NB4 (cell line): ENCODE data around the gene CLDND1.

Experiments used
- DNase-seq: peaks from one replicate; pipeline ENCODE4 v3.0.0; 2010; ENCODE audit warnings: low read depth
- H3K4me3 ChIP-seq: one replicate; pipeline ENCODE4 v1.5.1; 2011; ENCODE audit warnings: mild to moderate bottlenecking, low read depth, low read length, moderate library complexity
- MYC ChIP-seq: IDR thresholded peaks from 2 replicates; pipeline ENCODE4 v1.6.1; 2011; ENCODE audit warnings: low read depth, low read length
- POLR2A ChIP-seq: IDR thresholded peaks from 2 replicates; pipeline ENCODE4 v1.6.1; 2011; ENCODE audit warnings: mild to moderate bottlenecking; ENCODE audit not compliant: insufficient read length; ENCODE audit errors: extremely low read depth
- TF ChIP-seq, protein P1 (sequence below): IDR thresholded peaks from one replicate; pipeline ENCODE4 v1.5.1; 2012; ENCODE audit warnings: low read depth, low read length
- TF ChIP-seq, protein P2 (sequence below): IDR thresholded peaks from 2 replicates; pipeline ENCODE4 v1.6.1; 2011; ENCODE audit warnings: low read depth, low read length

Gene CLDND1

DNA sequence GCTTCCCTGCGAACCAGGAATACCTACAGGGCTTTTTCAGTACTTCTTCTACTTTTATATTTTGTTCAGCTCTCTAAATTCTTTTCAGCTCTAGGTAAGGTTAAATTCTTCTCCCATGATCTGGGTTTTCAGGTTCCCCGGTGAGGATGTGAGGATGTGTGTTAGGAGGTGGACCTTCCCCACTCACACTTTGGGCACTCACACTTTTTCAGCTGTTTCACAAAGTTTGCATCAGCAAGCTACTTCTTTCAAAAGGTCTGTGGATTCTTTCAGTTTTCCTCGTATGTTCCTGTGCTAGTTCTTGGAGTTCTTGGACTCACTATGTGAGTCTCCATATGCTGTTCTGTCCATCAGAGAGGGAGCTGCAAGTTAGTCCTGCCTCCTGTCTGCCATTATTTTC lies 39.1 kb downstream of the CLDND1 start:
- TF ChIP-seq, protein P1, sequence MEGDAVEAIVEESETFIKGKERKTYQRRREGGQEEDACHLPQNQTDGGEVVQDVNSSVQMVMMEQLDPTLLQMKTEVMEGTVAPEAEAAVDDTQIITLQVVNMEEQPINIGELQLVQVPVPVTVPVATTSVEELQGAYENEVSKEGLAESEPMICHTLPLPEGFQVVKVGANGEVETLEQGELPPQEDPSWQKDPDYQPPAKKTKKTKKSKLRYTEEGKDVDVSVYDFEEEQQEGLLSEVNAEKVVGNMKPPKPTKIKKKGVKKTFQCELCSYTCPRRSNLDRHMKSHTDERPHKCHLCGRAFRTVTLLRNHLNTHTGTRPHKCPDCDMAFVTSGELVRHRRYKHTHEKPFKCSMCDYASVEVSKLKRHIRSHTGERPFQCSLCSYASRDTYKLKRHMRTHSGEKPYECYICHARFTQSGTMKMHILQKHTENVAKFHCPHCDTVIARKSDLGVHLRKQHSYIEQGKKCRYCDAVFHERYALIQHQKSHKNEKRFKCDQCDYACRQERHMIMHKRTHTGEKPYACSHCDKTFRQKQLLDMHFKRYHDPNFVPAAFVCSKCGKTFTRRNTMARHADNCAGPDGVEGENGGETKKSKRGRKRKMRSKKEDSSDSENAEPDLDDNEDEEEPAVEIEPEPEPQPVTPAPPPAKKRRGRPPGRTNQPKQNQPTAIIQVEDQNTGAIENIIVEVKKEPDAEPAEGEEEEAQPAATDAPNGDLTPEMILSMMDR = no peak
- no peak for DNase-seq
- H3K4me3 ChIP-seq = no peak overlapping the region

DNA sequence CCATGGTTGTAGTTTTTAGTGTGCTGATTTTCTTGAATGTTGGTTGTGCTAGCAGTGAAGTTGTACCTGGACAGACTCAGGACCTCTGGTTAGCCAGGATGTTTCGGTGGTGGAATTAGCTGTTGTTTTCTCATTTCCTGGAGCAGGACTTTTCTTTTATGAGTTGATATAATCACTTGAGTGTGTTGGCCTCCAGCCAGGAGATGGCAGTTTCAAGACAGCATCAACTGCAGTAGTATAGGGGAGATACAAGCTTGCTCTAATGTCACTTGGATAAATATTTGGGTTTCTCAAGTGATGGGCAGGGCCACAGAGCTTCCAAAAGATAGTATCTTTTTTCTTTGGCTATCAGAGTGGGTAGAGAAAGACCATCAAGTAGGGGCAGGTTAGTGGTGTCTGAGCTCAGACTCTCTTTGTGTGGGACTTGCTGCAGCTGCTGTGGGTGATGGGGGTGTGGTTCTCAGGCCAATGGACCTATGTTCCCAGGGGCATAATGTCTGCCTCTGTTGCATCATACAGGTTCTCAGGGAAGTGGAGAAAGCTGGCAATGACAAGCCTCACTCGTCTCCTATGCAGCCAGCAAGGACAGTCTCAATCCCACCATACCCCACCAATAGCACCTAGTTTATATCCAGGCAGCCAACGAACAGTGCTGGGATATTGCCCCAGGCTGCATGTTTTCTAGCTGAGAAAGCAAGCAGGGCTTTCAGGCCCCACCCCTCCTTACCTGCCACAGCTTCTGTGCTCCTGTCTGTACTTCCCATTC lies 39.8 kb downstream of the CLDND1 start:
- DNase-seq = peak; percentile 6
- TF ChIP-seq MYC = no peak
- TF ChIP-seq, protein P2, sequence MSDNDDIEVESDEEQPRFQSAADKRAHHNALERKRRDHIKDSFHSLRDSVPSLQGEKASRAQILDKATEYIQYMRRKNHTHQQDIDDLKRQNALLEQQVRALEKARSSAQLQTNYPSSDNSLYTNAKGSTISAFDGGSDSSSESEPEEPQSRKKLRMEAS = no peak
- TF ChIP-seq, protein P1 = no peak
- no peak for TF ChIP-seq POLR2A
- H3K4me3 ChIP-seq = no peak overlapping the region
